ENCODE results near the gene MGME1. TPM values are rescaled to one million over a fixed set of nuclear protein-coding genes. Genes with fewer than 3 reads are reported as not detected.

Gene MGME1
- total RNA-seq, 1 experiment from 2014 or later, result 10.5 TPM

DNA sequence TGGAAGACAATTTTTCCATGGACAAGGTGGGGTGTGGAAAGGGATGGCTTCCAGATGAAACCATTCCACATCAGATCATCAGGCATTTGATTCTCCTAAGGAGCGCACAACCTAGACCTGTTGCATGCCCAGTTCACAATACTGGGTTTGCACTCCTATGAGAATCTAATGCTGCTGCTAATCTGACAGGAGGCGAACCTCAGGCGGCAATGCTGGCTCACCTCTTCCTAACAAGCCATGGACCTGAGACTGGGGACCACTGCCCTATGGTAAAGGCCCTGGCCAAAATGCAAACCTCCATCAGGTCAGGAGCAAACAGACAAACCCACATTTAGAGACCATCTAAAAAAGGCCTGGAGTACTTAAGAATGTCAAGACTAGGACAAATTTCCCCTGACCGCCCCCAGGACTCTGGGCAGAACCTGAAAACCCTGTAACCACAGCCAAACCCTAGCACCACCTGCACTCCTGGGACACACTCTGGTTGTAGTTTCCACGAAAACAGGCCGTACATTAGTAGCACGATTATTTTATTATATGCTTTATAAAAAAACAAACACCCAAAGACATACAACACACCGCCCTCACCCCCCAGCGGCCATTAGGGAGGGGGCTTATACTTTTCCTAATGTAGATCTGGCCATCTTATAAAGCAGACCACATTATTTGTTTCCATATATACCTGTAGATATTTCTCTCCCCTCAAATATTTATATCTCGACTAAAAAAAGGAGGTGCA lies 27.6 kb upstream of the MGME1 start:
- intact Hi-C loops (cut with micrococcal nuclease; ENCODE audit: unreplicated experiment), result no loop called here
- Mint-ChIP-seq H3K27me3 (ENCODE audit: unreplicated experiment) (no peaks in the 10 kb centered on the region), H3K9me3 (ENCODE audit: low read depth, unreplicated experiment) (no peaks in the 10 kb centered on the region), H3K36me3 (ENCODE audit: insufficient read depth, unreplicated experiment) (peaks cover 9% of the 10 kb centered on the region), H3K4me1 (ENCODE audit: low read depth, unreplicated experiment) (no peaks in the 10 kb centered on the region), H3K4me3 (ENCODE audit: low read depth, unreplicated experiment) (no peak overlapping the region), H3K27ac (ENCODE audit: unreplicated experiment) (no peak overlapping the region)
- DNase-seq, result no peak
- CTCF ChIA-PET, result no interaction called here
- TF ChIP-seq, protein P1, sequence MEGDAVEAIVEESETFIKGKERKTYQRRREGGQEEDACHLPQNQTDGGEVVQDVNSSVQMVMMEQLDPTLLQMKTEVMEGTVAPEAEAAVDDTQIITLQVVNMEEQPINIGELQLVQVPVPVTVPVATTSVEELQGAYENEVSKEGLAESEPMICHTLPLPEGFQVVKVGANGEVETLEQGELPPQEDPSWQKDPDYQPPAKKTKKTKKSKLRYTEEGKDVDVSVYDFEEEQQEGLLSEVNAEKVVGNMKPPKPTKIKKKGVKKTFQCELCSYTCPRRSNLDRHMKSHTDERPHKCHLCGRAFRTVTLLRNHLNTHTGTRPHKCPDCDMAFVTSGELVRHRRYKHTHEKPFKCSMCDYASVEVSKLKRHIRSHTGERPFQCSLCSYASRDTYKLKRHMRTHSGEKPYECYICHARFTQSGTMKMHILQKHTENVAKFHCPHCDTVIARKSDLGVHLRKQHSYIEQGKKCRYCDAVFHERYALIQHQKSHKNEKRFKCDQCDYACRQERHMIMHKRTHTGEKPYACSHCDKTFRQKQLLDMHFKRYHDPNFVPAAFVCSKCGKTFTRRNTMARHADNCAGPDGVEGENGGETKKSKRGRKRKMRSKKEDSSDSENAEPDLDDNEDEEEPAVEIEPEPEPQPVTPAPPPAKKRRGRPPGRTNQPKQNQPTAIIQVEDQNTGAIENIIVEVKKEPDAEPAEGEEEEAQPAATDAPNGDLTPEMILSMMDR (IDR thresholded peaks at IDR 0.05; ENCODE audit: unreplicated experiment), result no peak
- no TSS peak for BruUV-seq (replicated peaks)

DNA sequence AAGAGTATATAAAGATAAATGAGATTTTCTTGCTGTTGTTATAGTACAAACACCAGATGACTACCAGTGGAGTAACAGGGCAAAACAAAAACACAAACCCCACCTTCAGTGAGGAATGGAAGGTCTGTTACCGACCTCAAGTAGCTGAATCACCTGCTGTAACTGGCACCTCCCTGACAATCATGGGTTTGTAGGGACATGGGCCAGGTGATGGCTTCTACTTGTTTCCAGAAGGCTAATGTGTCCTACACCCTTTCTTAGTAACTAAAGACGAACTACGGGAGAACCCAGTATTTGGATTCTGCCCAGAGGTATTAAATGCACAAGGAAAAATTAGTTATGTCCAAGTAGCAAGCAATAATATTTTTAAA lies 27.0 kb upstream of the MGME1 start:
- H3K9me3 Mint-ChIP-seq (ENCODE audit: low read depth, unreplicated experiment), result no peaks in the 10 kb centered on the region
- no peak for DNase-seq
- intact Hi-C loops (cut with micrococcal nuclease; ENCODE audit: unreplicated experiment), result no loop called here
- CTCF ChIA-PET, result no interaction called here
- H3K36me3 Mint-ChIP-seq (ENCODE audit: insufficient read depth, unreplicated experiment), result peaks cover 10% of the 10 kb centered on the region
- TF ChIP-seq, protein P1 (IDR thresholded peaks at IDR 0.05; ENCODE audit: unreplicated experiment), result no peak
- no TSS peak for BruUV-seq (replicated peaks)
- no peaks in the 10 kb centered on the region for H3K4me1 Mint-ChIP-seq (ENCODE audit: low read depth, unreplicated experiment)
- H3K27me3 Mint-ChIP-seq (ENCODE audit: unreplicated experiment), result no peaks in the 10 kb centered on the region
- H3K4me3 Mint-ChIP-seq (ENCODE audit: low read depth, unreplicated experiment), result no peak overlapping the region
- H3K27ac Mint-ChIP-seq (ENCODE audit: unreplicated experiment), result no peak overlapping the region

DNA sequence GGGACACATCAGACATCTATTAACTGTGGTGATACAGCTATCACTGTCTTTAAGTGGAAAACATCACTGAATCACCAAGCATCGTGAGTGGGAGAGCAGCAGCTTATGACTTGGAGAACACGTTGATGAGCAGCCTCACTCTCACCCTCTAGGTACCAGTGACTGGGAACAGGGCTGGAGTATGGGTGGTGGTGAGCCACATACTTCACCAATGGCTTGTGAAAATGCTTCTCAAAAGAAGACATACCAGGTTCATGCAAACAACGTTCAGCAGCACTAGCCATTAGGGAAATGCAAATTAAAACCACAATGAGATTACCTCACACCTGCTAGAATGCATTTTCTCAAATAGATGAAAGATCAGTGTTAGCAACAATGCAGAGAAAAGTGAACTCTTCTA lies 25.5 kb upstream of the MGME1 start:
- no peak overlapping the region for H3K4me3 Mint-ChIP-seq (ENCODE audit: low read depth, unreplicated experiment)
- intact Hi-C loops (cut with micrococcal nuclease; ENCODE audit: unreplicated experiment), result no loop called here
- no peaks in the 10 kb centered on the region for H3K9me3 Mint-ChIP-seq (ENCODE audit: low read depth, unreplicated experiment)
- no TSS peak for BruUV-seq (replicated peaks)
- H3K36me3 Mint-ChIP-seq (ENCODE audit: insufficient read depth, unreplicated experiment), result peaks cover 12% of the 10 kb centered on the region
- CTCF ChIA-PET, result no interaction called here
- DNase-seq, result no peak
- no peak overlapping the region for H3K27ac Mint-ChIP-seq (ENCODE audit: unreplicated experiment)
- TF ChIP-seq, protein P1 (IDR thresholded peaks at IDR 0.05; ENCODE audit: unreplicated experiment), result no peak
- H3K4me1 Mint-ChIP-seq (ENCODE audit: low read depth, unreplicated experiment), result no peaks in the 10 kb centered on the region
- no peaks in the 10 kb centered on the region for H3K27me3 Mint-ChIP-seq (ENCODE audit: unreplicated experiment)

DNA sequence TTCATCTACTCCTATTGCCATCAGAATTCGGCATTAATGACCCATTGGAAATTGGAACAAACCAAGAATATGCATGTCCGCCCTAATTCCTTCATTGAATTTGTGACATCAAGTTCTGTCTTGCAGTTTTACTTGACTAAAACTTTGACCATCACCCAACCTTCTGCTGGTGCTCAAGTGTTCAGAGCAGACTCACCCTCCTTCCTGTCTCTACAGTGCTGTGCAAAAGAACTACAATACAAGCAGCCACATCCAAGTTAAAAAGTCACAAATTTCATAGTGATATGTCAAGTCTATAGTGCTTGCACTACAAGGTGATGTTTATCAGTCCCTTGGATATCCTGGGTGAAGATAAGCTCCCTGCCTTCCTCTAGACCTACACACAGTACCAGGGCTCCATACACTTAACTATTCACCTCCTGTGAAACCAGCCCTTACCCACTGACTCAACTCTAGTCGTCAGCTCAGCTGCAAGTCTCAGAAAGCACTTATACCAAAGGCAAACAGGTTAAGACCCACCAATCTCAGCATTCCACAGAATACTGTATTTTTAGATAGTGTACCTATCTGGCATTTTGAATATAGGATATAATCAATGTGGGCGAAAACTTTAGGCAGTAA lies 23.9 kb upstream of the MGME1 start:
- no peak for DNase-seq
- TF ChIP-seq, protein P1 (IDR thresholded peaks at IDR 0.05; ENCODE audit: unreplicated experiment), result no peak
- H3K27ac Mint-ChIP-seq (ENCODE audit: unreplicated experiment), result no peak overlapping the region
- CTCF ChIA-PET, result no interaction called here
- no TSS peak for BruUV-seq (replicated peaks)
- no peaks in the 10 kb centered on the region for H3K9me3 Mint-ChIP-seq (ENCODE audit: low read depth, unreplicated experiment)
- H3K36me3 Mint-ChIP-seq (ENCODE audit: insufficient read depth, unreplicated experiment), result peaks cover 16% of the 10 kb centered on the region
- intact Hi-C loops (cut with micrococcal nuclease; ENCODE audit: unreplicated experiment), result no loop called here
- no peak overlapping the region for H3K4me3 Mint-ChIP-seq (ENCODE audit: low read depth, unreplicated experiment)
- H3K27me3 Mint-ChIP-seq (ENCODE audit: unreplicated experiment), result no peaks in the 10 kb centered on the region
- H3K4me1 Mint-ChIP-seq (ENCODE audit: low read depth, unreplicated experiment), result no peaks in the 10 kb centered on the region
